Neural cell (in vitro differentiated cells): ENCODE results near the gene B3GALT4. TPM values are rescaled to one million over a fixed set of nuclear protein-coding genes. Genes with fewer than 3 reads are reported as not detected.

Experiments
- H2AFZ ChIP-seq: fragments of 200-600, 300-800 bp; sonication (generic), shearing (Covaris generic); 2 replicates; pipeline ENCODE4 v1.6.0; 2014; ENCODE audit warnings: low read depth, mild to moderate bottlenecking, antibody characterized with exemption, low read length, moderate library complexity
- H3F3A ChIP-seq: fragments of 200-600 bp; shearing (Covaris generic); 2 replicates; pipeline ENCODE4 v1.6.1; 2016; ENCODE audit warnings: mild to moderate bottlenecking, moderate library complexity, mixed read lengths, antibody characterized with exemption, low read length; ENCODE audit not compliant: insufficient read depth, poor library complexity, severe bottlenecking
- H3K27ac ChIP-seq: fragments of 200-600, 300-800 bp; sonication (generic), shearing (Covaris generic); 2 replicates; pipeline ENCODE4 v1.5.1; 2014; ENCODE audit warnings: mild to moderate bottlenecking, low read length, moderate library complexity
- H3K27me3 ChIP-seq: fragments of 300-800, 200-600 bp; sonication (generic), shearing (Covaris generic); 2 replicates; pipeline ENCODE4 v1.6.0; 2014; ENCODE audit warnings: mild to moderate bottlenecking, low read depth, low read length, moderate library complexity; ENCODE audit not compliant: insufficient read depth
- H3K36me3 ChIP-seq: fragments of 300-800, 200-600 bp; sonication (generic), shearing (Covaris generic); 2 replicates; pipeline ENCODE4 v1.5.1; 2014; ENCODE audit warnings: mild to moderate bottlenecking, antibody characterized with exemption, low read length, moderate library complexity; ENCODE audit not compliant: insufficient read depth
- H3K4me2 ChIP-seq: fragments of 300-800, 200-600 bp; sonication (generic), shearing (Covaris generic); 2 replicates; pipeline ENCODE4 v1.6.0; 2014; ENCODE audit warnings: mild to moderate bottlenecking, low read length
- H3K4me3 ChIP-seq: fragments of 300-800, 200-600 bp; sonication (generic), shearing (Covaris generic); 2 replicates; pipeline ENCODE4 v1.5.1; 2014; ENCODE audit warnings: mild to moderate bottlenecking, low read length, moderate library complexity
- H3K79me2 ChIP-seq: fragments of 200-600 bp; shearing (Covaris generic); replicated peaks from 2 replicates; pipeline ENCODE4 v1.6.0; 2014; ENCODE audit warnings: mild to moderate bottlenecking, low read length, moderate library complexity; ENCODE audit not compliant: insufficient read depth
- H3K9ac ChIP-seq: fragments of 300-800, 200-600 bp; sonication (generic), shearing (Covaris generic); 2 replicates; pipeline ENCODE4 v1.6.1; 2016; ENCODE audit warnings: mild to moderate bottlenecking, low read length, mixed read lengths
- H3K9me2 ChIP-seq: fragments of 200-600 bp; shearing (Covaris generic); 2 replicates; pipeline ENCODE4 v1.6.1; 2016; ENCODE audit warnings: mild to moderate bottlenecking, low read length, mixed read lengths; ENCODE audit not compliant: insufficient read depth
- H3K9me3 ChIP-seq: fragments of 200-600, 300-800 bp; sonication (generic), shearing (Covaris generic); 2 replicates; pipeline ENCODE4 v1.6.1; 2016; ENCODE audit warnings: mild to moderate bottlenecking, mixed run types, low read length, moderate library complexity, mixed read lengths
- H4K20me1 ChIP-seq: fragments of 200-600 bp; shearing (Covaris generic); 2 replicates; pipeline ENCODE4 v1.6.1; 2016; ENCODE audit warnings: mild to moderate bottlenecking, mixed run types; ENCODE audit not compliant: insufficient read depth
- CTCF ChIP-seq: fragments of 450-650 bp; IDR thresholded peaks from 2 replicates; pipeline ENCODE4 v1.5.1; 2014; ENCODE audit warnings: antibody characterized with exemption, mild to moderate bottlenecking, moderate library complexity; ENCODE audit not compliant: poor library complexity, severe bottlenecking
- EP300 ChIP-seq: fragments of 450-650 bp; conservative IDR thresholded peaks from 2 replicates; pipeline ENCODE4 v1.6.1; 2014; ENCODE audit warnings: antibody characterized with exemption, mild to moderate bottlenecking, moderate library complexity; ENCODE audit not compliant: poor library complexity, severe bottlenecking
- EZH2 ChIP-seq: fragments of 200-600, 300-800 bp; shearing (Covaris generic), sonication (generic); IDR thresholded peaks from 2 replicates; pipeline ENCODE4 v1.6.1; 2014; ENCODE audit warnings: antibody characterized with exemption, low read length, borderline replicate concordance, mild to moderate bottlenecking; ENCODE audit not compliant: insufficient read depth, poor library complexity, severe bottlenecking
- MXI1 ChIP-seq: fragments of 450-650 bp; conservative IDR thresholded peaks from 2 replicates; pipeline ENCODE4 v1.6.1; 2014; ENCODE audit warnings: antibody characterized with exemption, mild to moderate bottlenecking; ENCODE audit not compliant: poor library complexity, severe bottlenecking
- POLR2AphosphoS5 ChIP-seq: IDR thresholded peaks from 2 replicates; pipeline ENCODE4 v1.6.1; 2012
- RAD21 ChIP-seq: fragments of 450-650 bp; conservative IDR thresholded peaks from 2 replicates; pipeline ENCODE4 v1.6.1; 2014; ENCODE audit warnings: antibody characterized with exemption, mild to moderate bottlenecking, moderate library complexity
- SMC3 ChIP-seq: fragments of 450-650 bp; conservative IDR thresholded peaks from 2 replicates; pipeline ENCODE4 v1.6.1; 2014; ENCODE audit warnings: antibody characterized with exemption, mild to moderate bottlenecking, moderate library complexity; ENCODE audit not compliant: poor library complexity
- TAF1 ChIP-seq: IDR thresholded peaks from 2 replicates; pipeline ENCODE4 v1.6.1; 2012; ENCODE audit warnings: low read depth
- polyA plus RNA-seq: library from polyadenylated mRNA; depleted of rRNA; stranded (reverse); fragments of >200 nt; gene quantifications from 2 replicates; pipeline ENCODE4 v1.2.3, GENCODE V29; 2014
- TF ChIP-seq, protein P1 (sequence below): IDR thresholded peaks from 2 replicates; pipeline ENCODE4 v1.6.1; 2012; ENCODE audit warnings: borderline replicate concordance

The B3GALT4 gene
- polyA plus RNA-seq, 1 donor from 2014 or later = 2.5 TPM

DNA sequence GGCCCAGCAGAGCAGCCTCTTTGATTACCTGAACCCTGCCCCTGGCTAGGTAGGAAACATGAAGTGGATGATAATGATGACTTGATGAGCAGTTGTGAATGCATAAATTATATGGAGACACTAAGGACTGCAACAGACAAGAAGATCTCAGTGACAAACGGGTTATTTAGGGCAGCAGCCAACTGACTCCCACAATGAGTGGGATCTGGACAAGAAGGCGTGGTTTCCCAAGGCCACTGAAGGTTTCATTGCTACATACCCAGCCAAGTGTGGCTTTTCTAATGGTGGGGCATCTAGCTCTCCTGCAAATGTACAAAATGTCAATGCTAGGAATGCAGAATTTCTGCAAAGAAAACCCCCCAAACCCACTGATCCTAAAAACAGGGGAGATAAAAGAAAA is 39.2 kb upstream of the B3GALT4 start:
- TF ChIP-seq, protein P1, sequence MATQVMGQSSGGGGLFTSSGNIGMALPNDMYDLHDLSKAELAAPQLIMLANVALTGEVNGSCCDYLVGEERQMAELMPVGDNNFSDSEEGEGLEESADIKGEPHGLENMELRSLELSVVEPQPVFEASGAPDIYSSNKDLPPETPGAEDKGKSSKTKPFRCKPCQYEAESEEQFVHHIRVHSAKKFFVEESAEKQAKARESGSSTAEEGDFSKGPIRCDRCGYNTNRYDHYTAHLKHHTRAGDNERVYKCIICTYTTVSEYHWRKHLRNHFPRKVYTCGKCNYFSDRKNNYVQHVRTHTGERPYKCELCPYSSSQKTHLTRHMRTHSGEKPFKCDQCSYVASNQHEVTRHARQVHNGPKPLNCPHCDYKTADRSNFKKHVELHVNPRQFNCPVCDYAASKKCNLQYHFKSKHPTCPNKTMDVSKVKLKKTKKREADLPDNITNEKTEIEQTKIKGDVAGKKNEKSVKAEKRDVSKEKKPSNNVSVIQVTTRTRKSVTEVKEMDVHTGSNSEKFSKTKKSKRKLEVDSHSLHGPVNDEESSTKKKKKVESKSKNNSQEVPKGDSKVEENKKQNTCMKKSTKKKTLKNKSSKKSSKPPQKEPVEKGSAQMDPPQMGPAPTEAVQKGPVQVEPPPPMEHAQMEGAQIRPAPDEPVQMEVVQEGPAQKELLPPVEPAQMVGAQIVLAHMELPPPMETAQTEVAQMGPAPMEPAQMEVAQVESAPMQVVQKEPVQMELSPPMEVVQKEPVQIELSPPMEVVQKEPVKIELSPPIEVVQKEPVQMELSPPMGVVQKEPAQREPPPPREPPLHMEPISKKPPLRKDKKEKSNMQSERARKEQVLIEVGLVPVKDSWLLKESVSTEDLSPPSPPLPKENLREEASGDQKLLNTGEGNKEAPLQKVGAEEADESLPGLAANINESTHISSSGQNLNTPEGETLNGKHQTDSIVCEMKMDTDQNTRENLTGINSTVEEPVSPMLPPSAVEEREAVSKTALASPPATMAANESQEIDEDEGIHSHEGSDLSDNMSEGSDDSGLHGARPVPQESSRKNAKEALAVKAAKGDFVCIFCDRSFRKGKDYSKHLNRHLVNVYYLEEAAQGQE = no peak
- TF ChIP-seq POLR2AphosphoS5 (no peak), EZH2 (no peak), MXI1 (no peak), CTCF (no peak), EP300 (no peak), RAD21 (no peak), TAF1 (no peak), SMC3 (no peak)
- Histone ChIP-seq H4K20me1 (no peaks in the 10 kb centered on the region), H3K9me3 (no peaks in the 10 kb centered on the region), H3K4me2 (no peak overlapping the region), H3K9ac (no peak overlapping the region), H3K4me3 (no peak overlapping the region), H2AFZ (no peak overlapping the region), H3F3A (no peaks in the 10 kb centered on the region), H3K79me2 (no peaks in the 10 kb centered on the region), H3K9me2 (no peaks in the 10 kb centered on the region), H3K27me3 (no peaks in the 10 kb centered on the region), H3K27ac (no peak overlapping the region), H3K36me3 (no peaks in the 10 kb centered on the region)

DNA sequence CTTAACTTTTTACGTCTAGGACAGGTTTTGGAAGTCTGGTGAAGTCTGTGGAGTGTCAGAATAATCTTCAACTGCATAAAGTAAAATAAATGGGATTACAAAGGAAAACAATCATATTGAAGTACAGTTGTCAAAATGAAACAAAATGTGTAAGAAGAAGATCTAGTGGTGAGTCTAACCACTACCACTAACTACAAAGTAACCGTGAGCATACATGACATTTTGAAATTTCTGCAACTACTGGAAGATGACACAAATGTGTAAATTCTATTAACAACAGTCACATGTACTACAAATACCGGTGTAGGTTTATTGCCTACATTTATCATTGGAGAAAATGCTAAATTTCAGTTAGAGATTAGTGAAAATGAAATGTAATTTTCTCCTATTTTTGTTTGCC is 35.0 kb upstream of the B3GALT4 start:
- Histone ChIP-seq H2AFZ (no peak overlapping the region), H3K79me2 (no peaks in the 10 kb centered on the region), H3K27me3 (no peaks in the 10 kb centered on the region), H3F3A (no peaks in the 10 kb centered on the region), H3K9ac (no peak overlapping the region), H3K4me2 (no peak overlapping the region), H4K20me1 (no peaks in the 10 kb centered on the region), H3K9me3 (no peaks in the 10 kb centered on the region), H3K27ac (no peak overlapping the region), H3K36me3 (no peaks in the 10 kb centered on the region), H3K9me2 (no peaks in the 10 kb centered on the region), H3K4me3 (no peak overlapping the region)
- no peak for TF ChIP-seq SMC3
- TF ChIP-seq EP300 = no peak
- TF ChIP-seq, protein P1 = no peak
- no peak for TF ChIP-seq MXI1
- TF ChIP-seq TAF1 = no peak
